Suprapubic skin (tissue), 3 donors: ENCODE measurements around the gene SLC35D1.

Experiments used
- CTCF ChIP-seq, 2 donors: fragments of 200-600 bp in 1 of 2; fragments of 450-650 bp in 1 of 2; sonication (generic) in 1 of 2; IDR thresholded peaks; one replicate each; pipeline ENCODE4 v1.5.1; 2016 to 2019; ENCODE audit warnings: antibody characterized with exemption in 2 of 2, mild to moderate bottlenecking in 1 of 2, moderate library complexity in 1 of 2
- EP300 ChIP-seq: sonication (generic); formaldehyde crosslinking; IDR thresholded peaks from one replicate; pipeline ENCODE4 v1.6.1; 2017; ENCODE audit warnings: antibody characterized with exemption

GRCh38 chr1:67019121-67019520 lies 34.8 kb downstream of the SLC35D1 start:
- no peak for TF ChIP-seq CTCF (IDR thresholded peaks at IDR 0.05)
- TF ChIP-seq EP300, result no peak
